Testis (tissue), 2 donors: Measurements from ENCODE around the gene MAPK6.

Source experiments
- POLR2A ChIP-seq: fragments of 450-650 bp; IDR thresholded peaks from one replicate; pipeline ENCODE4 v1.6.1; 2017; ENCODE audit warnings: antibody characterized with exemption, mild to moderate bottlenecking, moderate library complexity
- TF ChIP-seq, protein P1 (sequence below), 3 experiments: fragments of 450-650 bp in 2 of 3; fragments of 200-600 bp in 1 of 3; sonication (generic) in 1 of 3; IDR thresholded peaks; one replicate each; pipeline ENCODE4 v1.5.1; 2016 to 2019; ENCODE audit warnings: antibody characterized with exemption in 3 of 3, mild to moderate bottlenecking in 2 of 3, moderate library complexity in 1 of 3

DNA sequence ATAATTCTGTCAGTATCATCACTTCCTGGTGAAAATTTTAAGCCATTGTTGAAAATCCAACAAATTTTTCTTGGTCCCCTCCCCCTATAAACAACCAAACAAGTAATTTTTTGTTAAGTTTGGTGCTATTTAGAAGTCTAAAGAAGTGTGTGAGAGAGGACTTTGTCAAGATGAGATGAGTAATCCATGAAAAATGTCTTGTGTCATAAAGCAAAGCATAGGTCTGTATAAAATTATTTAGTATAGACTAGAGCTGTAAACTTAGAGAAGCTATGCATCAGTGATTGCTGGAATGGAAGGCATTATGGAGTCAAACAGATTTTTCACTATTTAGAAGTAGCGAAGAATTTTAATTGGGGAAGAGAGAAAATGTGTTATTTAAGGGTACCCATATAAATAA, 31.4 kb downstream of the MAPK6 start:
- TF ChIP-seq, protein P1, sequence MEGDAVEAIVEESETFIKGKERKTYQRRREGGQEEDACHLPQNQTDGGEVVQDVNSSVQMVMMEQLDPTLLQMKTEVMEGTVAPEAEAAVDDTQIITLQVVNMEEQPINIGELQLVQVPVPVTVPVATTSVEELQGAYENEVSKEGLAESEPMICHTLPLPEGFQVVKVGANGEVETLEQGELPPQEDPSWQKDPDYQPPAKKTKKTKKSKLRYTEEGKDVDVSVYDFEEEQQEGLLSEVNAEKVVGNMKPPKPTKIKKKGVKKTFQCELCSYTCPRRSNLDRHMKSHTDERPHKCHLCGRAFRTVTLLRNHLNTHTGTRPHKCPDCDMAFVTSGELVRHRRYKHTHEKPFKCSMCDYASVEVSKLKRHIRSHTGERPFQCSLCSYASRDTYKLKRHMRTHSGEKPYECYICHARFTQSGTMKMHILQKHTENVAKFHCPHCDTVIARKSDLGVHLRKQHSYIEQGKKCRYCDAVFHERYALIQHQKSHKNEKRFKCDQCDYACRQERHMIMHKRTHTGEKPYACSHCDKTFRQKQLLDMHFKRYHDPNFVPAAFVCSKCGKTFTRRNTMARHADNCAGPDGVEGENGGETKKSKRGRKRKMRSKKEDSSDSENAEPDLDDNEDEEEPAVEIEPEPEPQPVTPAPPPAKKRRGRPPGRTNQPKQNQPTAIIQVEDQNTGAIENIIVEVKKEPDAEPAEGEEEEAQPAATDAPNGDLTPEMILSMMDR (IDR thresholded peaks at IDR 0.05), result no peak
- no peak for TF ChIP-seq POLR2A
